HCT116 (cell line): ENCODE results near the gene PTPA. TPM values are rescaled to one million over a fixed set of nuclear protein-coding genes. Genes with fewer than 3 reads are reported as not detected.

Source experiments
- ATAC-seq: fragments of 200-7000 bp; cut with Tn5 transposase; 2 replicates; pipeline ENCODE4 v1.9.1; 2020; ENCODE audit warnings: mild to moderate bottlenecking, moderate library complexity
- BruUV-seq: library from RNA; stranded (reverse); fragments of 400-500 nt; replicated peaks from 2 replicates; lab custom pipeline; 2021; lab: Mats Ljungman, UMichigan
- CTCF ChIA-PET: fragments of 300-600 bp; sonication (Branson Sonifier 250); formaldehyde crosslinking; loops from one replicate; lab custom pipeline; 2021; ENCODE audit warnings: antibody characterized with exemption; lab: Charles Lee
- POLR2A ChIA-PET: fragments of 300-600, 350-600 bp; sonication (Branson Sonifier 250); formaldehyde crosslinking; loops from one replicate; lab custom pipeline; 2021; ENCODE audit warnings: antibody characterized with exemption; lab: Charles Lee
- RAD21 ChIA-PET, 2 experiments: fragments of 300-600 bp; sonication (Branson Sonifier 250); formaldehyde crosslinking; loops; one replicate each; lab custom pipeline; 2023; ENCODE audit warnings: low total read pairs in 2 of 2; ENCODE audit not compliant: uncharacterized antibody in 2 of 2, unreplicated experiment in 2 of 2, low non-redundant PET in 1 of 2; lab: Charles Lee
- DNase-seq: peaks from one replicate; pipeline ENCODE4 v3.0.0-alpha.2; 2010; ENCODE audit warnings: low read depth, low spot score
- H2AFZ ChIP-seq: fragments of 200-600 bp; shearing (Covaris generic), sonication (generic); 2 replicates; pipeline ENCODE4 v1.6.1; 2017; ENCODE audit warnings: low read depth, mixed run types, mixed read lengths, antibody characterized with exemption, low read length; ENCODE audit not compliant: poor library complexity, severe bottlenecking
- H3K27ac ChIP-seq: 2 replicates; pipeline ENCODE4 v1.5.1; 2012; ENCODE audit warnings: low read depth, low read length
- H3K27me3 ChIP-seq: fragments of 200-600 bp; sonication (generic); 2 replicates; pipeline ENCODE4 v1.6.1; 2016; ENCODE audit warnings: mixed run types, low read length, mixed read lengths; ENCODE audit not compliant: insufficient read depth
- H3K36me3 ChIP-seq, 2 experiments: fragments of 200-500 bp in 1 of 2; fragments of 200-600 bp in 1 of 2; sonication (Bioruptor generic) in 1 of 2; sonication (generic) in 1 of 2; 2 replicates each; pipeline versions ENCODE4 v1.5.1 to v1.6.1; 2014 to 2016; ENCODE audit warnings: low read length in 2 of 2, inconsistent platforms in 1 of 2, mixed read lengths in 1 of 2, mixed run types in 1 of 2; ENCODE audit not compliant: insufficient read depth in 2 of 2, control insufficient read depth in 1 of 2
- H3K4me1 ChIP-seq, 2 experiments: fragments of 200-600 bp in 1 of 2; sonication (generic) in 1 of 2; 2 replicates each; pipeline versions ENCODE4 v1.5.1 to v1.6.1; 2012 to 2017; ENCODE audit warnings: low read length in 2 of 2, inconsistent platforms in 1 of 2, mild to moderate bottlenecking in 1 of 2, mixed read lengths in 1 of 2, mixed run types in 1 of 2, moderate library complexity in 1 of 2; ENCODE audit not compliant: insufficient read depth in 2 of 2, control insufficient read depth in 1 of 2
- H3K4me2 ChIP-seq: fragments of 200-600 bp; sonication (generic); 2 replicates; pipeline ENCODE4 v1.6.1; 2017; ENCODE audit warnings: mixed run types, low read length, mixed read lengths
- H3K4me3 ChIP-seq, 2 experiments: fragments of 200-600 bp in 1 of 2; sonication (generic) in 1 of 2; replicated peaks in 1 of 2; 2 replicates each; pipeline ENCODE4 v1.5.1; 2011 to 2016; ENCODE audit warnings: low read length in 2 of 2, control low read depth in 1 of 2, low read depth in 1 of 2, mild to moderate bottlenecking in 1 of 2, mixed read lengths in 1 of 2, mixed run types in 1 of 2
- H3K79me2 ChIP-seq: fragments of 200-600 bp; sonication (generic); 2 replicates; pipeline ENCODE4 v1.6.1; 2017; ENCODE audit warnings: mild to moderate bottlenecking, mixed run types, low read length, moderate library complexity, mixed read lengths; ENCODE audit not compliant: insufficient read depth
- H3K9ac ChIP-seq: fragments of 200-600 bp; sonication (generic); 2 replicates; pipeline ENCODE4 v1.6.1; 2016; ENCODE audit warnings: low read length, mixed read lengths
- H3K9me2 ChIP-seq: fragments of 200-600 bp; sonication (generic), shearing (Covaris generic); 2 replicates; pipeline ENCODE4 v1.6.1; 2017; ENCODE audit warnings: mixed run types, mild to moderate bottlenecking, moderate library complexity; ENCODE audit not compliant: insufficient read depth
- H3K9me3 ChIP-seq, 2 experiments: fragments of 200-500 bp in 1 of 2; fragments of 200-600 bp in 1 of 2; sonication (Bioruptor generic) in 1 of 2; sonication (generic) in 1 of 2; 2 replicates each; pipeline ENCODE4 v1.6.1; 2014 to 2017; ENCODE audit warnings: low read length in 2 of 2, mixed read lengths in 2 of 2, inconsistent platforms in 1 of 2, low read depth in 1 of 2, mild to moderate bottlenecking in 1 of 2, mixed run types in 1 of 2, moderate library complexity in 1 of 2; ENCODE audit not compliant: control insufficient read depth in 1 of 2, insufficient read depth in 1 of 2
- H4K20me1 ChIP-seq: fragments of 200-600 bp; sonication (generic), shearing (Covaris generic); 2 replicates; pipeline ENCODE4 v1.6.1; 2017; ENCODE audit warnings: mixed run types, mild to moderate bottlenecking, moderate library complexity; ENCODE audit not compliant: insufficient read depth
- ATF3 ChIP-seq: IDR thresholded peaks from 2 replicates; pipeline ENCODE4 v1.6.1; 2012
- CEBPB ChIP-seq: IDR thresholded peaks from 2 replicates; pipeline ENCODE4 v1.6.1; 2012; ENCODE audit warnings: low read depth
- CTCF ChIP-seq, 3 experiments: fragments of 200-600 bp in 1 of 3; sonication (generic) in 1 of 3; IDR thresholded peaks in 2 of 3; conservative IDR thresholded peaks in 1 of 3; 2 replicates each; pipeline ENCODE4 v1.5.1; 2012 to 2017; ENCODE audit warnings: low read depth in 2 of 3, low read length in 2 of 3, antibody characterized with exemption in 1 of 3, borderline replicate concordance in 1 of 3, control low read depth in 1 of 3, mild to moderate bottlenecking in 1 of 3, mixed read lengths in 1 of 3, mixed run types in 1 of 3, moderate library complexity in 1 of 3; ENCODE audit not compliant: insufficient read depth in 1 of 3
- EZH2 ChIP-seq: fragments of 200-600 bp; sonication (generic); IDR thresholded peaks from 2 replicates; pipeline ENCODE4 v1.6.1; 2017; ENCODE audit warnings: antibody characterized with exemption, mixed run types
- FOSL1 ChIP-seq: IDR thresholded peaks from 2 replicates; pipeline ENCODE4 v1.6.1; 2012; ENCODE audit warnings: low read depth
- JUND ChIP-seq: IDR thresholded peaks from 2 replicates; pipeline ENCODE4 v1.6.1; 2012
- POLR2A ChIP-seq: IDR thresholded peaks from 2 replicates; pipeline ENCODE4 v1.7.0; 2011; ENCODE audit warnings: borderline replicate concordance; ENCODE audit not compliant: insufficient read depth, insufficient read length; ENCODE audit errors: extremely low read depth
- POLR2AphosphoS5 ChIP-seq: IDR thresholded peaks from 2 replicates; pipeline ENCODE4 v1.6.1; 2011; ENCODE audit warnings: mild to moderate bottlenecking, low read depth, low read length, moderate library complexity
- RAD21 ChIP-seq: IDR thresholded peaks from 2 replicates; pipeline ENCODE4 v1.6.1; 2012; ENCODE audit warnings: low read depth, mild to moderate bottlenecking
- SIN3A ChIP-seq: IDR thresholded peaks from 2 replicates; pipeline ENCODE4 v1.6.1; 2012; ENCODE audit warnings: low read depth
- SRF ChIP-seq: IDR thresholded peaks from 2 replicates; pipeline ENCODE4 v1.6.1; 2012; ENCODE audit warnings: low read depth
- TCF7L2 ChIP-seq: IDR thresholded peaks from 2 replicates; pipeline ENCODE4 v1.7.0; 2011; ENCODE audit warnings: borderline replicate concordance, inconsistent platforms; ENCODE audit not compliant: insufficient read depth, insufficient read length; ENCODE audit errors: extremely low read depth
- YY1 ChIP-seq: IDR thresholded peaks from 2 replicates; pipeline ENCODE4 v1.6.1; 2011; ENCODE audit warnings: low read length, low read depth, moderate library complexity, mild to moderate bottlenecking; ENCODE audit not compliant: insufficient replicate concordance; ENCODE audit errors: extremely low read depth
- ZBTB33 ChIP-seq: IDR thresholded peaks from 2 replicates; pipeline ENCODE4 v1.6.1; 2011; ENCODE audit warnings: mild to moderate bottlenecking, low read length, moderate library complexity; ENCODE audit not compliant: insufficient replicate concordance; ENCODE audit errors: extremely low read depth
- intact Hi-C: fragments of 100-400 bp; cut with micrococcal nuclease; formaldehyde crosslinking; loops from 2 replicates; pipeline ENCODE4 v1.10.0; 2022
- total RNA-seq: library from RNA; stranded (reverse); gene quantifications from one replicate; pipeline ENCODE4 v1.2.1, GENCODE V29; 2021; ENCODE audit not compliant: unreplicated experiment

Gene PTPA
- total RNA-seq, 1 experiment from 2014 or later = 177 TPM

GRCh38 chr9:129095170-129095667 is 16.0 kb upstream of the PTPA start:
- no peak overlapping the region for H3K4me2 ChIP-seq
- H3K27ac ChIP-seq = no peak overlapping the region
- H3K79me2 ChIP-seq = no peaks in the 10 kb centered on the region
- no peaks in the 10 kb centered on the region; a peak in 1 of 4 replicates for H3K36me3 ChIP-seq
- H3K9ac ChIP-seq = no peak overlapping the region
- TF ChIP-seq EZH2 = no peak
- no peak overlapping the region for H2AFZ ChIP-seq
- ChIA-PET RAD21 (no interaction called here), CTCF (no interaction called here), POLR2A (no interaction called here)
- no peaks in the 10 kb centered on the region for H3K27me3 ChIP-seq
- intact Hi-C loops = no loop called here
- BruUV-seq = no TSS peak
- H3K9me2 ChIP-seq = no peaks in the 10 kb centered on the region
- H3K4me3 ChIP-seq = no peak overlapping the region
- H4K20me1 ChIP-seq = no peaks in the 10 kb centered on the region
- no peaks in the 10 kb centered on the region for H3K4me1 ChIP-seq
- no peak for ATAC-seq
- no peaks in the 10 kb centered on the region for H3K9me3 ChIP-seq
- no peak for DNase-seq

GRCh38 chr9:129095908-129096307 is 15.3 kb upstream of the PTPA start:
- H3K9me3 ChIP-seq = no peaks in the 10 kb centered on the region
- intact Hi-C loops = no loop called here
- no peaks in the 10 kb centered on the region for H4K20me1 ChIP-seq
- ATAC-seq (no peak), DNase-seq (no peak)
- no peak overlapping the region for H3K4me2 ChIP-seq
- H3K27me3 ChIP-seq = no peaks in the 10 kb centered on the region
- no peak overlapping the region for H2AFZ ChIP-seq
- ChIA-PET CTCF (no interaction called here), POLR2A (no interaction called here), RAD21 (no interaction called here)
- no peak overlapping the region for H3K9ac ChIP-seq
- H3K4me3 ChIP-seq = no peak overlapping the region
- no peaks in the 10 kb centered on the region for H3K9me2 ChIP-seq
- no peaks in the 10 kb centered on the region; a peak in 1 of 4 replicates for H3K36me3 ChIP-seq
- no peaks in the 10 kb centered on the region for H3K4me1 ChIP-seq
- TF ChIP-seq POLR2A (no peak), ZBTB33 (no peak), SIN3A (no peak), EZH2 (no peak), ATF3 (no peak), TCF7L2 (no peak), POLR2AphosphoS5 (no peak), CTCF (IDR thresholded peaks at IDR 0.05 in 2 of 3, conservative IDR thresholded peaks at IDR 0.05 in 1 of 3; ENCODE audit: borderline replicate concordance in 1 of 3, insufficient read depth in 1 of 3, low read depth in 2 of 3, low read length in 2 of 3) (no peak), YY1 (no peak), RAD21 (no peak), SRF (no peak), JUND (no peak), CEBPB (no peak), FOSL1 (no peak)
- BruUV-seq = no TSS peak
- H3K27ac ChIP-seq = no peak overlapping the region
- H3K79me2 ChIP-seq = no peaks in the 10 kb centered on the region
